Measurements from ENCODE around the gene PRXL2C.

DNA sequence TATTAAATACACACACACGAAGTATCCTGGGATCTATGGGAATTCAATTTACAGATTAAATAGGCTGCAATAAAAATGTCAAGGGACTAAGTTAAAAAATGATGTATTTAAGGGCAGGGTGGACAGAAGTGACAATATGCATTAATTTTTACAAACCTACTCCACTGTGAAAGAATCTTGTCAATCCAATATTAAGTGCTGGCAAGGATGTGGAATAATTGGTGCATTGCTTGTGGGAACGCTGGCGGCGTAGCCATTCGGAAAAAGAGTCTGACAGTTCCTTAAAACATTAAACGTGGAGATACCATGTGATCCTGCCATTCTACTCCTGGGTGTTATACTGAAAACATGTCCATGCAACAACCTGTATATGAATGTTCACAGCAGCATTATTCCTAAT, 39.7 kb downstream of the PRXL2C start:
- no peak for TF ChIP-seq CTCF (IDR thresholded peaks at IDR 0.05)
- no peak for TF ChIP-seq EZH2 (IDR thresholded peaks at IDR 0.05; ENCODE audit: borderline replicate concordance, insufficient read depth, low read depth, low read length, poor library complexity, severe bottlenecking)

All from B cell (primary cell).